Effector memory CD4-positive, alpha-beta T cell (primary cell): ENCODE results near the gene MAP2K3.

Experiments used
- DNase-seq, 3 donors: peaks; one replicate each; pipeline ENCODE4 v3.0.0-alpha.2; 2020
- H3K27ac ChIP-seq: 2 replicates; pipeline ENCODE4 v1.7.0; 2013; ENCODE audit warnings: mild to moderate bottlenecking, low read length, moderate library complexity; ENCODE audit not compliant: insufficient read depth, poor library complexity, severe bottlenecking
- H3K27me3 ChIP-seq: replicated peaks from 2 replicates; pipeline ENCODE4 v1.7.0; 2013; ENCODE audit warnings: mild to moderate bottlenecking, low read length; ENCODE audit not compliant: insufficient read depth, control insufficient read depth, poor library complexity, severe bottlenecking
- H3K36me3 ChIP-seq: 2 replicates; pipeline ENCODE4 v1.7.0; 2013; ENCODE audit warnings: mild to moderate bottlenecking, low read length, moderate library complexity; ENCODE audit not compliant: control insufficient read depth, insufficient read depth
- H3K4me1 ChIP-seq: 2 replicates; pipeline ENCODE4 v1.7.0; 2013; ENCODE audit warnings: low read length, mild to moderate bottlenecking; ENCODE audit not compliant: control insufficient read depth, insufficient read depth, poor library complexity, severe bottlenecking
- H3K4me3 ChIP-seq: 2 replicates; pipeline ENCODE4 v1.7.0; 2013; ENCODE audit warnings: low read length, low read depth, mild to moderate bottlenecking; ENCODE audit not compliant: insufficient read depth, poor library complexity, severe bottlenecking
- H3K9me3 ChIP-seq: 2 replicates; pipeline ENCODE4 v1.7.0; 2013; ENCODE audit warnings: mild to moderate bottlenecking, low read length, moderate library complexity; ENCODE audit not compliant: control insufficient read depth

The MAP2K3 gene

DNA sequence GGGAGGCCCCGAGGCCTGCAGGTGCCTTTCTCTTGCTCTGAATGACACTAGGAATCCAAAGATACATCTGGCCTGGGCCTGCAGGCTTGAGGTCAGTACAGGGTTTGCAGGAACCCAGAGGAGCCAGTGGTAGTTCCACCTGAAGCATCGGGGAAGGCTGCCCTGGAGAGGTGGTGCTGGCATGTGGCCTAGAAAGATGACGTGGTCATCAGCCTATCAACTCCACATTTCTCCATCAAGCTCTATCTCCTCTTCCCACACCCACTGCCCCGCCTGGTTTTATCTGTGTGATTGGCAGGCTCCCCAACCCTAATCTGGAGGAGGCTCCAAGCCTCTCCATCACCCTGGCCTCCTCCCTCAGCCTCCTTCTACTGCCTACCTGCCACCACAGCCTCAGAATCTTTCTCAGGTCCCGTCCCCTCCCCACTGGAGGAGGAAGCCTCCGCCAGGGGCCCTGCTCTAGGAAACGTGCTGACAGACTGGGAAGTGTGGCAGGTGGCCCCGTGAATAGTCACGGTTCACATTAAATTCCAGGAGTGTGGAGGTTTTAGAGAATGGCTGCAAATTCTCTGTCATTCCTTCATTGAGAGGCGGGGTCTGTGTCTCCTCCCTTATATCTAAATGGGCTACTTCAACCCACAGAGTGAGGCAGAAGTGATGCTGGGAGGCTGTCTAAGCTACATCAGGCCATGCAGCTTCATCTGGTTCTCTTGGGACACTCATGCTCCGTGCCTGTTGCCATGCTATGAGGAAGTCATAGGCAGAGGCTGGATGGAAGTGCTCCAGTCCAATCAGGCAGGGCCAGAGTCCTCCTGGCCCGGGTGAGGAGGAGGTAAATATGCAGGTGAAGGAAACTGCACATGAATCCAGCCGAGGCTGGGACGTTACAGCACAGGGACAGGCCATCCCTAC, 11.4 kb upstream of the MAP2K3 start:
- H3K4me1 ChIP-seq = peaks cover 26% of the 10 kb centered on the region
- H3K36me3 ChIP-seq = no peaks in the 10 kb centered on the region
- no peak overlapping the region for H3K27ac ChIP-seq
- H3K27me3 ChIP-seq = no peaks in the 10 kb centered on the region
- H3K9me3 ChIP-seq = no peaks in the 10 kb centered on the region
- DNase-seq = no peak
- no peak overlapping the region for H3K4me3 ChIP-seq

DNA sequence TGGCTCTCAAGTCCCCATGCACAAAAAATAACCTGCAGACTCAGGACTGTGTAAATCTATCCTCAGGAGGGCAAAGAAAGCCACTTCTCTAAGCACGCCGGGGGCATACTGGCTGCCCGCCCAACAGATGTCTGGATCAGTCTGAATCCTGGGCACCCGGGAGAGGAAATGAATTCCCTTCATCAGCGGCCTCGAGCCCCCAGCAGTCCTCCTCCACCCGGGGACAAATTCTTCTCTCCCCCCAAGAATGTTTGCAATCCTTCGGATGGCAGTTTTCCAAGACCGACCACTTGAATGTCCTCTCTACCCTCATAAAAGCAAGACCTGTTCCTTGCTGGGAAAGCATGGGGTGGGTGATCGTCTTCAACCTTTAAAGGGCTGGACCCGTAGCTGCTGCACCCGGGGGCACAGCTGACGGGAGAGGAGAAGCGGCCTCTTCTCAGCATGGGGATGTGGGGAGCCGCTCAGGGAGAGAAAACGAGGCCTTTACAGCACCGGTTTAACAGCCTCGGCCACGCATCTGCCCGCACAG, 9.4 kb upstream of the MAP2K3 start:
- Histone ChIP-seq H3K27ac (peak overlapping the region; percentile 86), H3K4me3 (peak overlapping the region; percentile 61), H3K27me3 (no peaks in the 10 kb centered on the region), H3K9me3 (no peaks in the 10 kb centered on the region), H3K36me3 (no peaks in the 10 kb centered on the region), H3K4me1 (peaks cover 34% of the 10 kb centered on the region)
- no peak for DNase-seq

- Histone ChIP-seq H3K4me1 (peaks cover 34% of the 10 kb centered on the region), H3K9me3 (no peaks in the 10 kb centered on the region), H3K36me3 (no peaks in the 10 kb centered on the region), H3K27ac (peak overlapping the region; percentile 86), H3K4me3 (peak overlapping the region; percentile 61), H3K27me3 (no peaks in the 10 kb centered on the region)
- DNase-seq = peak; percentile 86 to 90 (median 89)
Observed at GRCh38 chr17:21275579-21276263, 8.8 kb upstream of the MAP2K3 start.

DNA sequence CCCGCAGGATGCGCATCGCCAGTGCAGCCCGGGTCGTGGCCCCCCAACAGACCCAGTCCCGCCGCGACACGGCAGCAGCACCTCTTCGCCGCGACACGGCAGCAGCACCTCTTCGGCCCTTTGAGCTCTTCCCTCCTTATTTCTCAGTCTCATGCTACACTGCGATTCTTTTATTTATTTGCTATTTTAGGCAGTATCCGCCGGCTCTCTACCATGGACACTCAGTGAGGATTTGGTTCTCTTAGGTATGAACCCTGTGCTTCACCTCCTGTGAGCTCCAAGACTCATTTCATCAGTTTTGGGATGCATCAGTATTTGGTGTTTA, 8.3 kb upstream of the MAP2K3 start:
- no peak for DNase-seq
- Histone ChIP-seq H3K9me3 (no peaks in the 10 kb centered on the region), H3K27ac (peak overlapping the region; percentile 86), H3K27me3 (no peaks in the 10 kb centered on the region), H3K4me1 (peaks cover 34% of the 10 kb centered on the region), H3K36me3 (no peaks in the 10 kb centered on the region), H3K4me3 (peak overlapping the region; percentile 61)

DNA sequence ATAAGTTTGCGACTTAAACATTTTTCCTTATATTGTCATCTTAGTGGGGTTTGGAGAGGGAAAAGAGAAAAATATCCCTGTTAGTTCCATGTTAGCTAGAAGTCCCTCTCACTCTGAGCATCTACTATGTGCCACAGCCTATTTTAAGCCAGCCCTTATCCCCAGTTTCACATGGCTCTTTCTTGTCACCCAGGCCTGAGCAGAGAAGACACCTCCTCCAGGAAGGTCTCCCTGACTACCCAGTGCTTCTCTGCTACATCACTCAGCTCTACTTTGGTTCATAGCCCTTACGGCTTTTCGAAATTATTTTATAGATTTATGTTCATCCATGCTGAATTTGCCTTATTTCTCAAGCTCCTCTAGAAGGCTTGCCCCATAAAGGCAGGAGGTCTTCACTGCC, 7.2 kb upstream of the MAP2K3 start:
- Histone ChIP-seq H3K36me3 (no peaks in the 10 kb centered on the region), H3K9me3 (no peaks in the 10 kb centered on the region), H3K4me1 (peaks cover 34% of the 10 kb centered on the region), H3K27ac (no peak overlapping the region), H3K27me3 (no peaks in the 10 kb centered on the region), H3K4me3 (no peak overlapping the region)
- no peak for DNase-seq

DNA sequence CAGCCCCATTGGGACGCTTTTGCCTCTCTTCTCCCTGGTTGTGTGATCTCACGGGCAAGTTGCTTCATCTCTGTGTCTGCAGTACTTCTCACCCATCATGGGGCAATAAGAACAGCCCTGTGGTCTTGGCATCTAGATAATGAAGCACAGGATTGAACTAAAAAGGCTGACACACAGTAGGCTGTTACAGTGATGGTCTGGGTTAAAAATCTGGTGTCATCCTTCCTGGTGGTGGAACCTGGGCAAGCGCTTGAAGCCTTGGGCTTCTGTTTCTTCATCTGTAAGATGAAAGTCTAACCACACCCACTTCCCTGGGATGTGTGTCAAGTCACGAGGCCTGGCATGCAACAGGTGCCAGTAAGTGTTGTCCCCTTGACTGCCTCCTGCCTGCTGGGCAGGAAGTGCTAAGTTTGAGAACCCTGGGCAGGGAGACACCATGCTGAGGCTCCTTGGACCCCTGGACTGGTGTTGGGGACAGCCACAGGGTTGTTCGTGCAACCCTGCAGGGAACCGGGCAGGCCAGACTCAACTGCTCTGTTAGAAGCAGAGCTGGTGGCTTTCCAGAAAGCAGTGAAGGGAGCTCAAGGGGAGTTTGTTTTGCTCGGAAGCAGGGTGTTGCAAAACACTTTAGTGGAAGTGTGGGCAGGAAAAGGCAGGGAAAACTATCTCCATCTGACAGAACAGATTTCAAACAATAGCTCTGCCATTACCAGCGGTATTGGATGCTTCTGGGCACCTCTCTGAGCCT, 5.9 kb upstream of the MAP2K3 start:
- H3K9me3 ChIP-seq = no peaks in the 10 kb centered on the region
- peak overlapping the region; percentile 61 for H3K27ac ChIP-seq
- peak in 2 of 3 donors; percentile 42 to 49 for DNase-seq
- no peaks in the 10 kb centered on the region for H3K36me3 ChIP-seq
- H3K27me3 ChIP-seq = no peaks in the 10 kb centered on the region
- no peak overlapping the region for H3K4me3 ChIP-seq
- peaks cover 38% of the 10 kb centered on the region for H3K4me1 ChIP-seq

GRCh38 chr17:21279198-21279535, 5.3 kb upstream of the MAP2K3 start:
- no peaks in the 10 kb centered on the region for H3K27me3 ChIP-seq
- peaks cover 43% of the 10 kb centered on the region for H3K4me1 ChIP-seq
- H3K9me3 ChIP-seq = no peaks in the 10 kb centered on the region
- no peak overlapping the region for H3K4me3 ChIP-seq
- peak overlapping the region; percentile 61 for H3K27ac ChIP-seq
- DNase-seq = no peak
- H3K36me3 ChIP-seq = no peaks in the 10 kb centered on the region

DNA sequence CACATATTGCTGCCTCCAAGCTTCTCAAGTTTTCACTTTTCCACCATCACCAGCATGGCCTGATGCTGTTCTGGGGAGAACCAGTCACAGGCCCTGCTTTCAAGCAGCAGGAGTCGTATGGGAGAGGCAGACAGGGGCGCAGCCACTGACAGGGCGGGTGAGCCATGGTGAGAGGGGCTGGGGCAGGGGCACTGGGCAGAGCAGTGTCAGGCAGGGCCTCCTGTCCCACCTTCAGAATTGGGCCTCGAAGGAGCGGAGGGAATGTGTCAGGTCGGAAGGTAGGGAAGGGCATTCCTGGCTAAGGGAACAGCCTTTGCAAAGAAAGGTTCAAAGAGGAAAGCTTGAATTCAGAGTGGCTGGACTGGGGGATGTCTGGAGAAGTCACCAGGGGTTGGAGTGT, 4.9 kb upstream of the MAP2K3 start:
- Histone ChIP-seq H3K27ac (no peak overlapping the region), H3K36me3 (no peaks in the 10 kb centered on the region), H3K9me3 (no peaks in the 10 kb centered on the region), H3K4me1 (peaks cover 43% of the 10 kb centered on the region), H3K4me3 (no peak overlapping the region), H3K27me3 (no peaks in the 10 kb centered on the region)
- no peak for DNase-seq

- H3K36me3 ChIP-seq = no peaks in the 10 kb centered on the region
- DNase-seq = peak; percentile 71 to 81 (median 78)
- peaks cover 41% of the 10 kb centered on the region for H3K4me1 ChIP-seq
- no peaks in the 10 kb centered on the region for H3K27me3 ChIP-seq
- no peak overlapping the region for H3K27ac ChIP-seq
- H3K9me3 ChIP-seq = no peaks in the 10 kb centered on the region
- H3K4me3 ChIP-seq = no peak overlapping the region
Observed at GRCh38 chr17:21280081-21280518, 4.4 kb upstream of the MAP2K3 start.
